GM19238 (cell line): ENCODE measurements around the gene SURF6.
"Not testable (repeated sequence)": the region's sequence is repeated elsewhere in the genome, so short reads cannot be mapped to it uniquely, and the experiment has no call there.

ENCODE experiments used
- DNase-seq: peaks from one replicate; pipeline ENCODE4 v3.0.0; 2011; ENCODE audit warnings: low spot score; ENCODE audit not compliant: insufficient read length

Gene SURF6

GRCh38 chr9:133335924-133336811 is at the start of gene SURF6:
TSS of gene SURF6 (minus strand) at chr9:133336188. CDS start at chr9:133336132, 56 bp downstream.
- DNase-seq, result peak; percentile 90

- DNase-seq, result no peak
These were observed 49.5 kb upstream of the SURF6 start for GRCh38 chr9:133385452-133385851.

- DNase-seq, result no peak
These were observed 48.8 kb upstream of the SURF6 start for GRCh38 chr9:133384736-133385321.

- no peak for DNase-seq
These were observed 47.5 kb upstream of the SURF6 start for GRCh38 chr9:133383438-133383837.

GRCh38 chr9:133382507-133383141 is 46.6 kb upstream of the SURF6 start:
- no peak for DNase-seq

GRCh38 chr9:133380734-133381133 is 44.7 kb upstream of the SURF6 start:
- DNase-seq, result no peak

- DNase-seq, result no peak
These were observed 43.4 kb upstream of the SURF6 start for GRCh38 chr9:133379153-133380086.

DNA sequence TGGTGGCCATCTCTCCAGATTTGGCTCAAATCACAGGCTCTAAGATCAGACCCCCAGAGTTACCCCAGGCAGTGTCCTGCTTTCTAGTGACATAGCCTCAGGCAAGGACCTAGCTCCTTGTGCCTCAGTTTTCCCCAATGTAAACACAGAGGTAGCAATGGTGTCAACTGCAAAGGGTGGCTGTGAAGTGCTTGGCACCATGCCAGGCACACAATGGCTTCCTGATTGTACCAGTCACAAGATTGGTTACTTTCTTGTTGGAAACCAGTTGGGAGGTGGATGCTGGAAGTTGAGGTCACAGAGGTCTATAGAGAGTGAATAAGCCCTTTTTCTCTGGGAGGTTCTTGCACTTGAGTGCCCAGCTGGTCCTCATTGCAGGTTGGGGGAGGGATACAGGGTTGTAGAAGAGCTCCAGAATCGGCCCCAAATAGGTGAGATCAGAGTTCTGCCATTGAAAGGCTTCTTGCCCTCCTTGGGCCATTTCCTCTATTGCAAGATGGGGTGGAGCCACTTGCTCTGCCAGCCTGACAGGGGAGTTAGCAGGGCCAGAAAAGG is 42.5 kb upstream of the SURF6 start:
- DNase-seq, result no peak

- no peak for DNase-seq
These were observed 41.8 kb upstream of the SURF6 start for GRCh38 chr9:133377721-133378216.

- not testable (repeated sequence) for DNase-seq
These were observed 41.3 kb upstream of the SURF6 start for GRCh38 chr9:133377280-133377679.

DNA sequence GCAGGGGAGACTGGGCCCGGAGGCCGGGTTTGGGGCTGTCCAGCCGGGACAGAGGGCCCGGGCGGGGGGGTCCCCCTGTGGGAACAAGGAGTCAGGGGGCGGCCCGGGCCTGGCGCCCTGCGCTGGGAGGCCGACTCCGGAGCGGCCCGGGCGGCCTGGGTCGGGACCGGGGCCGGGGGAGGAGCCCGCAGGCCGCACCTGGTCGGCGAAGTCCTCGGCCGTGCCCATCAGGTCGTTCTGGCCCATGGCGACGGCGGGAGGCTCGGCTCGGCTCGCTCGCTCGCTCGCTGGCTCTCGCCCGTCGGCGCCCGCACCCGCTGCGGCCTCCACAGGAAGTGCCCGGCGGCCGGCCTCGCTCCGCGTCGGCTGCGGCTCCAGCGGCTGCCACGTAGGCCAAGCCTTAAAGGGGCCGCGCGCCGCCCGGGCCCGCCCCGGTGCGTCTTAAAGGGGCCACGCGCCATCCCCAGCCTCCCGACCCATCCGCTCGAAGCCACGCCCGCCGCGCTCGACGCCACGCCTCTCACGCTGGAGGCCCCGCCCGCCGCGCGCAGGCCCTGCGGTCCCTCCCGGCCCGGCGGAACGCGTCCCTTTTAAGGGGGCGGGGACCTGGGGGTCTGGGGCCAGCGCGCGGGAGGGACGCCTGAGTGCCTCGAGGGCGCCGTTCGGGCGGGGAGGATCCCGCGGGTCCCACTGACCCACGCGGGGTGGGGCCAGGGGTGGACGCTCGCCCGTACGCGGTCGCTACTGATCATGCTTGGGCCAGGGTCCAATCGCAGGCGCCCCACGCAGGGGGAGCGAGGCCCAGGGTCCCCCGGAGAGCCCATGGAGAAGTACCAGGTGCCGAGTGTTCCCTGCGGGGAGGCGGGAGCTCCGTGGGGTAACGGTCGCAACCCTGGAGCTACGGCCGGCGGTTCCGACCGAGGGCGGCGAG is 40.0 kb upstream of the SURF6 start, which contains the start of the genes STKLD1 and SURF4:
Gene STKLD1, plus strand, starts transcription at position 643 of the 931 bp plus-strand sequence. Its CDS starts 108 bp downstream, at position 751.
Gene SURF4, minus strand, starts transcription at position 337 of the 931 bp plus-strand sequence. Its CDS starts 91 bp downstream, at position 246.
- peak; percentile 100 for DNase-seq

DNA sequence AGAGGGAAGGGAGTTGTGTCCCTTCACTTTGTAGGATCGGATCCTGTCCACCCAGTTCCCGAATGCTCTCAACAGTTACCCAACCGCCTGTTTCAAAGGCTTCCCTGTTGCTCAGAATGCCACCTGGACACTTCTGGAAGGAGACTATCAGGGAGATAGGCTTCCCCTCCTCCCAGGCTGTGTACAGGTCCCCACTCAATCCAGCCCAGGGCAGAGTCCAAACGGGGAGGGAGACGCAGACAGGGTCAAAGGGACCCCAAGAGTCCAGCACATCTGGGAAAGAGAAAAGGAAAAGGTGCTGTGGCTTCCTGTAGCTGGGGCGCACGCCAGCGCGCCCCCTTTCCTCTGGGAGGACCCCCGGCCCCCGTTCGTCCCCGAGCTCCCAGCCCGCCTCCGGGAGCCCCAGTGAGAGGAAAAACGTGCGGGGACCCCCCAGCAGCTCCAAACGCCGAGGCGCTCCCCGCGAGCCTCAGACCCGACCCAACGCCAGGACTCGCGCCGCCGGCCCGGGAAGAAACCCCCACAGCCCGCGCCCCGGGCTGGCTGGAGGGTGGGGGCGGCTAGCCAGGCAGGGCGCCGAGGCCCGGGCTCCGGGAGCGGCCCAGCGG is 39.2 kb upstream of the SURF6 start:
- DNase-seq, result peak; percentile 60

- DNase-seq, result no peak
These were observed 38.7 kb upstream of the SURF6 start for GRCh38 chr9:133374612-133375115.

- DNase-seq, result no peak
These were observed 36.2 kb upstream of the SURF6 start for GRCh38 chr9:133372144-133372543.

DNA sequence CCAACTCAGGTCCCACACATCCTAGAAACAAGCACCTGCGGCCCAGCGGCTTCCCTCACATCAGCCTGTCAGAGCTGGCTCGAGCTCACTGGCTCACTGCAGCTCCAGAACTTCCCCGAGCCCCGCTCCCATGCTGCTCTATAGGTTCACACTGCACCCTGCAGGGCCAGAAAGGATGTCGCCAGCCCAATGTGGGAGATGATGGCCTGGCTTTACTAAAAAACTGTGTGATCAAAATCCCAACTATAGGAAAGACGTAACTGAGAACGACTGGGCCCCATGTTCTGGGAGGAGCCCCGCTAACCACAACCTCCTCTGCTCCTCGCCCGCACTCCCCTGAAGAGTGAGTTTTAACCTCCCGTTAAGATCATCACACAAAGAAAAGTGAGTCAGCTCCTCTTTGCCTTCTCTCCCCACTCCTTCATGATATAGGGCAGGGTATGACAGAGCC is 35.3 kb upstream of the SURF6 start:
- DNase-seq, result no peak

DNA sequence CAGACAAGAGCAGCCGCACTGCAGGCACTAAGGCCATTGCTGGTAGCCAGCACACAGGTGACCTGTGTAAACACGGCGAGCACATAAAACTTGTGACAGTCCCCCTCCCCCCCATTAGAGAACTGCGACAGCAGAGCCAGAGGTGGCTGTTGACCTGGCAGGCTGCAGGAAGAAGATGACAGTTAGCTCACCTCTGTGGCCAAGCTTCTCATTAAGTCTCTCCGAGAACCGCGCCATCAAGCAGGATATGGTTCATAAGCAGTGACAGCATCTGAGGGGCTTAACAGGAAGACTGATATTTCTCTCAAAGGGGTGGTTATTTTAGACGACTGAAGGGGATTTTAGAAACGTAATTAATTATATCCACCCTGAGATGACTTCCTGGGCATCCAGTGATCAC is 34.7 kb upstream of the SURF6 start:
- DNase-seq, result no peak

DNA sequence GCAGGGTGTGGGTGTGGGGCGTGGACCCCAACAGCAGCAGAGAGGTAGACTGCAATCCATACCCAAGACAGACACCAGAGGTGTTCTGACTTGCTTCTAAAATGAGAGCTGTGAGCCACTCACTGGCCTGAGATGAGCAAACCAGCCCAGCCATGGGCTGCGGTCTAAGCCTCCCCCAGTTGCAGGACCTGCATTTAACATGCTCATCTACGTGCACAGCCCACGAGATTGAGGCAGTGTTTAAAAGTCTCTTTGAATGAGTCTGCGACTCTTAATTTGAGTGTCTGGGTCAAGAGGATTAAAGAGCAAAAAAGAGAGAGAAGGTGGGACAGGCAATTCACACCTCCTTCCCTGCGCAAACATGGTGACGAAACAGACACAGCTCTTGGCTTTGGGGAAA is 33.9 kb upstream of the SURF6 start:
- DNase-seq, result no peak

DNA sequence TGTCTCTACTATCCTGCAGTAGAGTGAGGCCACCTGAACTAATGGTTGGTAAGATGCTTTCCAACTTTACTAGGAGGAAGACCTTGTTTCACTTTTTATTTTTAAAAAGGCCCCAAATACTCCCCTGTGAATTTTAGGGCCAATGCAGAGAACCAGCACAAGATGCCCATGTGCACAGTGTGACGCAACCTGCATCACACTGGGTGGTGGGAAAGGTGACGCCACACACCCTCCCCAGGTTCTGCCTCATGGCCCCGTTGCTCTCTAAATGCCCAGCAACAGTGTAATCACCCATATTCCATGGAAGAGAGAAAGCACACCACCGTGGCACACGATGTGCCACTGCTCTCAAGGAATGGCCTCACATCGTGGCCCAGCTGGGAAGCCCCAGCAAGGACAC is 33.4 kb upstream of the SURF6 start:
- no peak for DNase-seq
